Activated CD4-positive, alpha-beta T cell treated with anti-CD3 and anti-CD28 coated beads, Interleukin-10, Interleukin-2, amounts not matched to agents 100 ng/mL and 50 ng/mL, durations not matched to agents 16 hours and 8 hours (primary cell): ENCODE results near the gene ISOC2.
"Not testable (repeated sequence)": the region's sequence is repeated elsewhere in the genome, so short reads cannot be mapped to it uniquely, and the experiment has no call there.

Experiments used
- DNase-seq: peaks from one replicate; pipeline ENCODE4 v3.0.0-alpha.2; 2020

ISOC2 gene

DNA sequence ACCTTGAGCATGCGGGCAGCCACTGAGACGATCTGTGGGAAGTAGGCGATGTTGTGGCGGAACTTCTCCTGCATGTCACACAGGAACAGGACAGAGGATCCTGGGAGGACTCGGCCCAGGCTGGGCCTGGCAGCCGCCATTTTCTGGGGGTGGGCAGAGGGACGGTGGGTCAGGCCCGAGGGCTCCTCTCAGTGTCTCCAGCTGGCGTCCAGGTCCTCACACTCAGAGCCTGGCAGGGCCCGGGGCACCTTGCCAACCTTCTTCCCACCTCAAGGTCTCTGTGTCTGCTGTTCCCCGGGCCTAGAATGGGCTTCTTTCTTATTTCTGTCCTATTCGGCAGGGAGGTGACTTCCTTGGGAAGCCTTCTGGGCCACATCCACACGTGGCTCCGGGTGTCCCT, 5.1 kb downstream of the ISOC2 start:
- DNase-seq = no peak

DNA sequence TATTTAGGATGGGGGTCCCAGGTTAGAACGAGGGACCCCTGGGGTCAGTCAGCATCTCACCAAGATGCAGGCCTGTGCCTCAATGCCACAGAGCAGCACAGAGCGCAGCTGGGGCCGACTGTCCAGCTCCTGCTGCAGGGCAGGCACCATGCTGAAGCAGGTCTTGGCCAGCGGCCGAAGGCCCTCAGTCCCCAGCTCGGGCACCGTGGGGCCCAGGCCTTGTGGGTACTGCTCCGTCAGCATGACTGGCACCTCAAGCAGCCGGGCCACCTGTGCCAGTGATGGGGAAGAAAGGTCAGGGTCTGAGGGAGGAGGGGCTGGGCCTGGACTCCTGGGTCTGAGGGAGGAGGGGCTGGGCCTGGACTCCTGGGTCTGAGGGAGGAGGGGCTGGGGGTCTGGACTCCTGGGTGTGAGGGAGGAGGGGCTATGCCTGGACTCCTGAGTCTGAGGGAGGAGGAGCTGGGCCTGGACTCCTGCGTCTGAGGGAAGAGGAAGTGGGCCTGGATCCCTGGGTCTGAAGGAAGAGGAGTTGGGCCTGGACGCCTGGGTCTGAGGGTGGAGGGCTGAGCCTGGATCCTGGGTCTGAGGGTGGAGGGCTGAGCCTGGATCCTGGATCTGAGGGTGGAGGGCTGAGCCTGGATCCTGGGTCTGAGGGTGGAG, 5.7 kb downstream of the ISOC2 start:
- no peak for DNase-seq

DNA sequence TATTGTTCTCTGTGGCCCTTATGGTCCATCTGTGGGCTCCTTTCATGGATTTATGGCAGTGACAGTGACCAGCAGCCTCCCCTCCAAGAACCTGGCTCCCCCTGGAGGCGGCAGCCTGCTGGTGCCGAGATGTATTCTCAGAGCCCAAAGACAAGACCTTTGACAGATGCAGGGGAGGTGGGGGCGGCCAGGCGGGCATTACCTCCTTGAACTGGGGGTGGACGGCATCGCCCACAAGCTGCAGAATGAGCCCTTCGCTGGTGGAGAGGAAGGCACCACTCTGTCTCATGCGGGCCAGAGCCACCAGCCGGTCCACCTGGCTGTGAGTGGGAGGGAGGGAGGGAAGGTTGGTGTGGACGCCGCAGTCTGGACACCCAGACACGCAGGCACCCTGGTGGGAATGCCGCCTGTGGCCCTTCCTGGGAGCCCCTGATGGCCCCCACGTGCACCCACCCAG, 6.6 kb downstream of the ISOC2 start:
- peak; percentile 56 for DNase-seq

DNA sequence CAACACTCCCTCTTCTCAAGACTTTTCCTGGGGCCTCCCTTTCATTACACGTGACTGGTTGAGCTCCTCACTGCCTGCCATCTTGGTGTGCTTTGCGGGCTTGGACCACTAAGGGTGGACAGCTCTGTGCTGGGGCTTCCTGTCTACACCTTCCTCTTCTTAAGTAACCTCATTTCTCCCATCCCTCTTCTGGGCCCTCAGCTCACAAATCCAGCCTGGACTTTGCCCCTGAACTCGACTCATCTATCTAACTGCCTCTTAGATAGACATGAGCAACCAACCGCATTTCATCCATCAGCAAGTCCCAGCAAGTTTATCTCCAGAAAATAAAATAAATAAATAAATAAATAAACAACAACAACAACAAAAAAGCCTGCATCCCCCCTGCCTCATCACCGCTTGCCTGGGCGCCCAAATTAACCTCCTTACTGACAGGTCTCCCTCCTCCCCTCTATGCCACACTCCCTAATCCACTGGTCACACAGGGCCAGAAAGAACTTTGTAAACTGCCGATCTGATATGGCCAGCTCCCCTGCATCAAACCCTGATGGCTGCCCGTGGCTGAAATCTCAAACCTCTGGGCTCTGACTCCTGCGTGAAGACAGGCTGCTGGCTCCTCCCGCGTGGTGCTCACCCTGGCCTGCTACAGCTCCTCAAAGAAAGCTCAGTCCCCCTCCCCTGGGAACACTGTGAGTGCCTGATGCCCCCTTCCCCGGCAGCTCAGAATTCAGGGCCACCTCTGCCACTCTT, 7.8 kb downstream of the ISOC2 start:
- DNase-seq = no peak

DNA sequence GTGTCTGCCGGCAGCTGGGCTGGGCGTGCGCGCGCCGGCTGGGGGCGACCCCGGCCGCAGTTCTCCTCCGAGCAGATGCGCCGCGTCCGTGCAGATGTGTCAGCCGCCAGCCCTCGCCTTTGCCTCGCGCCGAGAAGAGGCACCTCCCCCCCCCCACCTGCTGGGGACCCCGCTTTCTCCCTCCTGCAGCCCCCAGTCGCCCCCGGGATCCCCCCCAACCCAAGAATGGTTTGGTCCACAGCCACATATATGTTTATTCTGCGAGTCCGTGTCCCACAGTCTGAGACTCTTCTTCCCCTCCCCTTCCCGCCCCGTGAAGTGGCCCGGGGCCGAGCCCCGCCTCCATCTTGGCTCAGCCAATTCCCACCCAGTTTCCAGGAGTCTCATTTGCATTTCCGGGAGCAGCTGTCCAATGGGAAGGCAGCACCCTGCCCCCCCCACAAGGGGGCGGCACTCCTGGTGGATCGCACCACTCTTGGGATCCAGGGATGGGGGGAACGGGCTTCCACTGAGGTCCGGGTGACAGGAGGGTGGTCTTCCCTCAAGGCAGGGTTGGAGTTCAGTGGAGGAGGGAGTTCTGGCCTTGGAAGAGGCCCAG, 8.6 kb downstream of the ISOC2 start:
- DNase-seq = peak; percentile 63

DNA sequence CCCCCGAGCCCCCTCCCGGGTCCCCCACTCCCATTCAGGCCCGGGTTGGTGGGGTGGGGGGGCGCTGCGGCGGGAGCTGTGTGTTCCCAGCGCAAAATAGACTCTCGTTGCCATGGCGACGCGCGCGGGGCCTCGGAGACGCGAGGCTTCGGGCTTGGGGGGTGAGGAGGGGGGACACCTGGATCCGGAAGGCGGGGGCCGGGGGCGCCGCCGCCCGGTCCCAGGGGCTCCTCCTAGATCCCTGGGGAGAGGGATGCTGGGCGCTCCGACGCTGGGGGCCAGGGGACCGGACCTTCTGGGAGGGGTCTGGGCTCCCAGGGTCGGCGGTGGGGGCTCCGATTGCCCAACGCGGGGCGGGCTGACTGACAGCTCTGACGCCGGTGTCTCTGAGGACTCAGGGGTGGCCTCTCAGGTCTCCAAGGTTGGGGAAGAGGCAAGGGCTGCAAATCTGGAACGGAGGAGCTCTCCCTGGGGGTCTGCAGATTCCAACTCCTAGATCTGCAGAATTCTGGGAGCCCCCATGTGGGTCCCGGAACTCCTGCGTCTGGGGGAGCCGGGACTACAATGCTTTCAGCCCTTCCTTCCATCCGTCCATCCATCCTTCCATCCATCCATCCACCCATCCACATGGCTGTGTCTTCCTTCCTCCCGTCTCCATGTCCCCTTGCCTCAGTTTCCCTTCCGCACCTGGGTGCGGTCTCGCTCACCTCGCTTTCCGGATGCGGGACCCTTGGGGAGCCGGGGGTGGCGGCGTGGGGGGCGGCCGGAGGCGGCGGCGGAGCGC, 9.3 kb downstream of the ISOC2 start:
- no peak for DNase-seq

DNA sequence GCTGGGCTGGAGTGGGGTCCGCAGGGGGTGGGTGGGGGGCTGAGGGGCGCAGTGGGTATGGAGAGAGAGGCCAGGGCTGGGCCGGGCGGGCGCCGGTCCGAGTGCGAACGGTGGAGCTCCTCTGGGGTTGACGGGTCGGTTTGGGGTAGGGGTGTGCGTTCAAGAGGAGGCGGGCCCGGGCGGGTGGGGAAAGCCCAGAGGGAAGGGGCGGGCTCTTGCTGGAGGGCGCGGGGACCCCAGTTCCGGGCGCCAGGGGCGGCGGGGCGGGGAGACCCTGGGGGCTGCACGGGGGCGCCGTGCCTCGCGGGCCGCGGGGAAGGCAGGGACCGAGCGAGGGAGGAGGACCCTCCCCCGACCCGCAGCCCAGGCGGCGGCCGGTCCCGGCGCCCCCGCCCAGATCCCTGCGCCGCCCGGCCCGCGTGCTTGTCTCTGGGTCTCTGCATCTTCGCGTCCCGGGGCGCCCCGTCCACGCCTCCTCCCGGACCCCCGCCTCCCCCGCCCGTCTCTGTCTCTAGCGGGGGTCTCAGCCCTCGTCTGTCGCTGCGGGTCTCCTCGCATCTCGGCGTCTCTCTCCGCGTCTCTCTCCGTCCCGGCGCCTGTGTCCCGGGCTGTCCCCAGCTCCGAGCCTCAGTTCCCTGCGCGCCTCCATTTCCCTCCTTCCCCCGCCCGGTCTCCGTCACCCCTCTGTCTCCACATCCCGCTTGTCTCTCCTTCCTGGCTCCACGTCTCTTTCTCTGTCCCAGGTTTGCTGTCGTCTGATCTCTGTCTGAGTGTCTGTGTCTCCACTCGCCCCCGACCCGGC, 10.1 kb downstream of the ISOC2 start:
- no peak for DNase-seq

DNA sequence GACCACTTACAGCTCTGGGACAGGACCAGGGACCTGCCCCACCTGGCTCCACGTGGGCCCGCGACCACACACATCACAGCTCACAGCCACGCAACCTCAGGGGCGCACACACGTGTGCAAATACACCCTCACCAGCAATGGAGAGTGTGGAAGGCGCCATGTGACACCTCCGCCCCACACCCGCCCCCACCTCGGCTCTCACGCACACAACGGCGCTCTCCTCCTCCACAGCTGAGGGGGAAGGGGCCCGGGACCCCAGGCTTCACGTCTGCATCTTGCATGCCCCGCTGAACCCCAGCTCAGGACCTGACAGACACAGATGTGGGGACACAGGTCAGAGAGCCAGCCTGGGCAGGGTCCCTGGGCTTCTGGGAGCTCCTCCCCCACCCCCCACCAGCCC, 12.0 kb downstream of the ISOC2 start:
- DNase-seq = no peak

DNA sequence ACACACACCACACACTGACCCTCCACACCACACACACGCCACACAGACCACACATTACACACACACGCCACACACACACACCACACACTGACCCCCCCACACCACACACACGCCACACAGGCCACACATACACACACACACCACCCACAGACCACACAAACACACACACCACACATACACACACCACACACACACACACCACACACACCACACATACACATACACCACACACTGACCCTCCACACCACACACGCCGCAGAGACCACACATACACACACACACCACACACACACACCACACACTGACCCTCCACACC, 13.3 kb downstream of the ISOC2 start:
- not testable (repeated sequence) for DNase-seq

DNA sequence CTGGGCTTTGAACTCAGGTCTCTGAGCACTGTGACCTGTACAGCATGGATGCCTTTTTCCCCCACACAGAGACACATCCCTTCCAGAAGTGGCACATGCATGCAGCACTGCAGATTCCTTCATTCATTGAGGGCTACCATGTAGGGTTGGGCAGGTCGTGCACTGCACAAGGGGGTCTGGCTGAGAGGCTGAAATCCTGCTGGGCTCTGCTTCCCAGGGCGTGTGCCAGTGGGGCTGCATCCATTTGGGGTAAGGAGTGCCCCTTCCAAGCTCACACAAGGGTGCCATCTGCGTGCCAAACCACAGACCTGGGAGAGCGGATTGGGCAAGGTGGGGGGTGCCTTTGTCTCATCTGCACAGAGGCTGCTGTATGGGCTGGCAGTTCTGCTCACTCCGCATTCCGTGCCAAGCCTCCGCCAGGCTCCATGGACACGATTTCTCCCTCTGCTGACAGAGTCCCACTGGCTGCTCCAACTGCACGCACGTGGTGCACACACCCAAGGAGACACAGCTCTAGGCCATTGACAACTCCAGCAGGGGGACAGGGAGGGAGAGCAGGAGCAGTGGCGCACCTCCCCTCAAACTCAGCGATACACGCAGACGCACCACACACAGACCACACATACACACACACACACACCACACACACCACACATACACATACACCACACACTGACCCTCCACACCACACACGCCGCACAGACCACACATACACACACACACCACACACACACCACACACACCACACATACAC, 13.8 kb downstream of the ISOC2 start:
- no peak for DNase-seq

DNA sequence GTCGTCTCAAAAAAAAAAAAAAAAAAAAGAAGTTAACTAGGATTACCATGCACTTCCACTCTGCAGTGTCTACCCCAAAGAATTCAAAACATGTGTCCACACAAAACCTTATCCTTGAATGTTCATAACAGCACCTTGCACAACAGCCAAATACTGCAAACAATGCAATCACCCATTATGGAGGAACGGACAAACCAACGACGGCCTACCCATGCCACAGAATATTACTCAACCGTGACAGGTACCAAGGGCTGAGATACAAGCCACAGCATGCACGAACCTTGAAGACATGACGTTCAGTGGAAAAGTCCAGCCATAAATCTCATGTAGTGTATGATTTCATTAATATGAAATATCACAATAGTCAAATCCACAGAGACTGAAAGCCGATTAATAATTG, 15.4 kb downstream of the ISOC2 start:
- no peak for DNase-seq

DNA sequence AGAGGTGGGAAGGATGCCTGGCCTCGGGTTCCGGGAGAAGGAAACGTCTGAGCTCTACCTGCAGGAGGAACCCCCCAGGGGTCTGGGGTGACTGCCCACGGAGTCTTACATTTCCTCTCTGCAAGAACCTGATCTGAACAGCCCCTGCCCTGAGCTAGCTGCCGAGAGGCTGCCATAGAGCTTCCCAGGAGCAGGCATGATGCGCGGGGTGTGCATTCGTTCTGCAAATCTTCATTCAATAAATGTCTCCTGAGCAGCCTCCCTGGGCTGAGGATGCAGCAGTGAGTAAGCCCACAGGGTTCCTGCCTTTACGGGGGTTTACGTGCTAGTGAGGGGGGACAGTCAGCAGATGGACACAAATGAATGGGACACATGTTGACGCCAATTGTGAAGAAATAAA, 16.8 kb downstream of the ISOC2 start:
- no peak for DNase-seq

DNA sequence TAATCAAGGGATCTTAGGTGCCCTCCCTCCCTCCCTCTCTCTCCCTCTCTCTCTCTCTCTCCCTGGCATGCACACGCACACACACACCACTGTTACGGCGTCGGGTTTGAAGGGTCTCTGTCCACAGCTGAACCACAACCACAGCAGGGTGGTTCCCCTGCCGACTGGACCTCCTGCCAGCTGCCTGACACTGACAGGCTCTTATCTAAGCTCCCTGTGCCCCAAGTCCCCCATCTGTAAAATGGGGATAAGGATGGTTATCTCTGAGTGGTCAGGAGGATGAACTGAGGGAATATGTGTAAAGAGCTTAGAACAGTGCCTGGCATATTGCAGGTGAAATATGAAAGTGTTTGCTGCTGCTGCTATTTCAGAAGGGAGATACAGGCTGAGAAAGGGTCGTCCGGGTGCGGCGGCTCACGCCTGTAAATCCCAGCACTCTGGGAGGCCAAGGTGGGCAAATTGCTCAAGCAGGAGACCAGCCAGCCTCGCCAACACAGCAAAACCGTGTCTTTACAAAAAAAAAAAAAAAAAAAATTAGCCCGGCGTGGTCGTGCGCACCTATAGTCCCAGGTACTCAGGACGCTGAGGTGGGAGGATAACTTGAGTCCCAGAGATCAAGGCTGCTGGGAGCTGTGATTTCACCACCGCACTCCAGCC, 17.5 kb downstream of the ISOC2 start:
- DNase-seq = no peak

DNA sequence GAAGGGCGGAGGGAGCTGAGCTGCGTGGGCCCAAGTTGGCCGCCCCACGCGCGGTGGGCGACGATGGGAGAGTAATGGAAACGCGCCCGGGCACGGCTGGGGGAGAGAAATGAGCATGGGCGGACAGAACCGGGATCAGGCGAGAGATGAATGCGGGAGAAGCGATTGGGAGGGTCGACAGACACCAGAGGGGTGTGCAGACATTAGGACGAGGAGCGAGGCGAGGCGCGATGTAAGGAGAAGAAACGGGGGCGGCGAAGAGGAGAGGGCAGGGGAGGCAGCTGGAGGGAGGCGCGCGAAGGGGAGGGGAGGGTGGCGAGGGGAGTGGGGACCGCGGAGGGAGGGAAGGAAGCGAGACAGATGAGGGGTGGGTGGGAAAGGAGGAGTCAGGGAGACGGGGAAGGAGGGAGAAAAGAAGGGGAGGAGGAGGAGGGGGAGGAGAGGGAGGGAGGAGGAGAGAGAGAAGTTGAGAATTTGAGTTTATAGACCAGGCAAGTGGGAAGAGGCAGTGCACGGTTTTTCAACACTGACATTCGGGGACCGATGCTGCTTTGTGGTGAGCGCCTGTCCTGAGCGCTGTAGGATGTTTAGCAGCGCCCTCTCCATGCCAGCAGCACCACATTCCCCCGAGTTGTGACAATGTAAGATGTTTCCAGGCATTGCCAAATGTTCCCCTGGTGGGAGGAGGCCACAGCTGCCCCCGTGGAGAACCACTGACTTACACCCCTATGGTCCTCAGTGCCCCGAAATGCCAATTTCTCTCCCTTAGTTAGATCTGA, 18.2 kb downstream of the ISOC2 start, which contains the start of gene SHISA7:
SHISA7 (minus strand) TSS at position 256 of the 779 bp plus-strand sequence. CDS start 437 bp downstream, outside the sequence.
- no peak for DNase-seq

DNA sequence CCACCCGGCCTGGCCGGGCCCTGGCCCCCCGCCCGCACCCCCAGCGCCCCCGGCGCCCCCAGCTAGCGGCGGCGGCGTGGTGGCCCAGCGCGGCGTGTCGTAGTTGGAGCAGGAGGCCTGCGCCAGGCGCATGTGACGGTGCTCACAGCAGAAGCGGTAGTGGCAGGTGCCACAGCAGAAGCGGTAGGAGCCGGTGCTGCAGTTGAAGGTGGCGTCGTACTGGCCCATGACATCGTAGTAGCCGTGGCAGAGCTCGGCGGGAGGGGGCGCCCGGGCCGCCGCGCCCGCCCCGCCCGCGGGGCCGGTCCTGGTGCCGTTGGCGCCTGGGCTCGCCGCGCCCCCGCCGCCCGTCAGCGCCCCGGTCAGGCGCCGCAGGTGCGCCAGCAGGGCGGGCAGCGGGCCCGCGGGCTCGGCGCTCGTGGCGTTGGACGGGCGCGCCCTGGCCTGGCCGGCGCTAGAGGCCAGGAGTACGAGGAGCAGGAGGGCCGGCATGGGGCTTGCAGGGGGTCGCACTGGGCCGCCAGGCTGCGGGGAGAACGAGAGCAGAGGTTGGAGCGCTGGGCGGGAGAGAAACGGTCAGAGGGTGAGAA, 19.0 kb downstream of the ISOC2 start:
- no peak for DNase-seq

DNA sequence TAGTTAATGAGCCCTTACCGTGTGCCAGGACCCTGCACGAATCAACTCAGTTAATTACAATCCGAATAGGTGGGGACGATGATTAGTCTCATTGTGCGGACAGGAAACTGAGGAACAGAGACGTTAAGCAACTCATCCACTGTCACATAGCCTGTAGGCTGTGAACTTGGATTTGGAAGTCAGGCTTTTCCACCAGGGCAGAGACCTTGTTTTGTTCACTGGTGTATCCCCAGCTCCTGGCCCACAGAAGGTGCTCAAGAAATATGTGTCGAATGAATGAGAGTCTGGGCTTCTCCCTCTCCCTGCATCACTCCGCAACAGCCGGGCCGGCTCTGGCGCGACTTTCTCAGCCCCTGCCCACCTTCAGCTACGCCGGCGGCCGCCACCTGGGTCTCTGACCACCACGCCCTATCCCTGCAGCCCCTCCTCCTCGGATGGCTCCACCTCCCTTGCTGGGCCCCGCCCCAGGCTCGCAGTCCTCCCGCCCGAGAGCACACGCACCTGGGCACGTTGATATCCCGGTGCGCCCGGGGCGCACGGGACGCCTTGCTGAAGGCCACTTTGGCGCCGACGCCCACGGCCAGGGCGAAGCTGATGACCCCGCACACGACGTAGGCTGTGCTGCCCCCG, 19.6 kb downstream of the ISOC2 start:
- no peak for DNase-seq

DNA sequence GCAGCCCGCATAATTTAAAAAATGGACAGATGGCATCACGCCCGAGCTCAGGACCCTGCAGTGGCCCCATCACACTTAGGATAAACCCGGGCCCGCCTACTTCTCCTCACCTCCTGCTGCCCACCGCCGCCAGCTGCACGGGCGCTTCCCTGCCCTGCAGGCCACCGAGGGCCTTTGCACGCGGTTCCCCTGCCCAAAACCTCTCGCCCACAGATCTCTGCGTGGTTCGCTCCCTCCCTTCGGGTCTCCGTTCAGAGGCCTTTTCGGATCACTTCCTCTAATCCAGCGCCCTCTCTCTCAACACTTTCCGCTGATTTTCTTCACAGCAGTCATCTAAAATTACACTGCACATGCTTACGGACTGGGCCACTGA, 20.1 kb downstream of the ISOC2 start:
- no peak for DNase-seq

DNA sequence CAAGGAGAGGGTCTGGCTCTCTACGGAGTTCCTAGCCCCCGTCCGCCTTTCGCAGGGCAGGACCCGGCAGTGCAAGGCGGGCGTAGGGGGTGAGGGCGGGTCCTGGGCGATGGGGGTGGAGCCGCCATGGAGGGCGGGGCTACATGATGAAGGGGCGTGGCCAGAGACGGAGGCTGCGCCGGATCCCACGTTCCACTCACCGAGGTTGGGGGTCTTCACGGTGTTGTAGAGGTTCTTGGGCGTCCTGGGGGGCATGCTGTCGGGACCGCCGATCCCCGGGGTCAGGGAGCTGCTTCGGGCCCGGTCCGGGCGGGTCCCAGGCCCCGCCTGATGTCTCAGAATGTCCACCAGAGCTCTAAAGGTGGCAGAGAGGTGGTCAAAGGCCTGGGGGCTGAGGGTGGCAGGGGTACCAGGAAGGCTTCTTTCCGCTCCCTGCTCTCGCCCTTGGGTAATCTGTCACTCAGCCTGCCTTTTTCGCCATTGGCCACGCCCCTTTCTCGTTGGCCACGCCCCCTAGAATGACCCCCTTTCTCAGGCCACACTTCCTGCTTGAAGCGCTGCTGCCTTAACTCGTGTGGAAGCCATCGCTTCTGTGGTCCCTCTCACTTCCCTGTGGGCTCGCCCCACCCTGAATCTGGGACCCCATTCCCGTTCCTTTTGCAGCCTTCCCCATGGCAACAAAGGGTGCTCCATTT, 20.9 kb downstream of the ISOC2 start:
- DNase-seq = no peak

DNA sequence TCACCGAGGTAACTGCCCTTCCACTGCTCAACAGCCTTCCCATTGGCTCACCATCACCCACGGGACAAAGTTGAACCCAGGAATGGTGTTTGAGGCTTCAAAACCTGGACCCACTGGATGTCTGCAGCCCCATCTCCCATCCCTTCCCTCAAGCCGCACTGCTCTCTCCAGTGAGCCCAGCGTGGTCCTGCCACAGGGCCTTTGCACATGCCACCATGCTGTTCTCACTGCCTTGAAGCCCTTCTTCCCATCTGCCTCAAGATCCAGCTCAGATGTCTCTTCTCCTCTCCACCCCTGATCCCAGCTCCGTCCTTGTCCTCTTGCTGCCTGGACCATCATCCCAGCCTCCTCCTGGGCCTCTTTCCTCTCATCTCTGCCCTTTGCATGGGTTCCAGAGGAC, 22.4 kb downstream of the ISOC2 start:
- DNase-seq = no peak
